Naive B cell (primary cell): ENCODE results near the gene ZRANB1. TPM values are rescaled to one million over a fixed set of nuclear protein-coding genes. Genes with fewer than 3 reads are reported as not detected.

Experiments
- ATAC-seq, 2 donors: fragments of 150-1000 bp; cut with Tn5 transposase; 2 replicates each; pipeline ENCODE4 v1.10.0; 2021; ENCODE audit warnings: low read depth in 2 of 2, mild to moderate bottlenecking in 2 of 2, moderate library complexity in 2 of 2
- DNase-seq: peaks from one replicate; pipeline ENCODE4 v3.0.0; 2022
- H3K27ac Mint-ChIP-seq, 6 donors: one replicate each; pipeline ENCODE4 v1.8.0; 2020 to 2022; ENCODE audit warnings: mild to moderate bottlenecking in 6 of 6, mixed read lengths in 6 of 6, moderate library complexity in 5 of 6, inconsistent platforms in 2 of 6
- H3K27me3 Mint-ChIP-seq, 3 donors: one replicate each; pipeline ENCODE4 v1.8.0; 2021 to 2022; ENCODE audit warnings: mixed read lengths in 3 of 3, mild to moderate bottlenecking in 1 of 3
- H3K36me3 Mint-ChIP-seq, 2 donors: one replicate each; pipeline ENCODE4 v1.8.0; 2020 to 2022; ENCODE audit warnings: mixed read lengths in 2 of 2, inconsistent platforms in 1 of 2, mild to moderate bottlenecking in 1 of 2
- H3K4me1 Mint-ChIP-seq, 3 donors: one replicate each; pipeline ENCODE4 v1.8.0; 2020 to 2022; ENCODE audit warnings: mixed read lengths in 3 of 3, inconsistent platforms in 1 of 3, mild to moderate bottlenecking in 1 of 3, moderate library complexity in 1 of 3
- H3K4me3 Mint-ChIP-seq, 8 donors: one replicate each; pipeline ENCODE4 v1.8.0; 2020 to 2022; ENCODE audit warnings: mild to moderate bottlenecking in 8 of 8, mixed read lengths in 8 of 8, moderate library complexity in 8 of 8, inconsistent platforms in 2 of 8
- H3K9me3 Mint-ChIP-seq, 7 donors: one replicate each; pipeline ENCODE4 v1.8.0; 2020 to 2022; ENCODE audit warnings: mixed read lengths in 7 of 7, mild to moderate bottlenecking in 5 of 7, inconsistent platforms in 2 of 7, moderate library complexity in 1 of 7
- polyA plus RNA-seq, 6 donors: library from polyadenylated mRNA; unstranded; fragments of 300-500 nt; fragmentation: Illumina TruSeq; gene quantifications; one replicate each; pipeline ENCODE4 v1.2.3, GENCODE V29; 2021; ENCODE audit warnings: low read depth in 6 of 6

The ZRANB1 gene
- polyA plus RNA-seq, 6 donors from 2014 or later: 4.5 to 15.0 (median 9.3) TPM

DNA sequence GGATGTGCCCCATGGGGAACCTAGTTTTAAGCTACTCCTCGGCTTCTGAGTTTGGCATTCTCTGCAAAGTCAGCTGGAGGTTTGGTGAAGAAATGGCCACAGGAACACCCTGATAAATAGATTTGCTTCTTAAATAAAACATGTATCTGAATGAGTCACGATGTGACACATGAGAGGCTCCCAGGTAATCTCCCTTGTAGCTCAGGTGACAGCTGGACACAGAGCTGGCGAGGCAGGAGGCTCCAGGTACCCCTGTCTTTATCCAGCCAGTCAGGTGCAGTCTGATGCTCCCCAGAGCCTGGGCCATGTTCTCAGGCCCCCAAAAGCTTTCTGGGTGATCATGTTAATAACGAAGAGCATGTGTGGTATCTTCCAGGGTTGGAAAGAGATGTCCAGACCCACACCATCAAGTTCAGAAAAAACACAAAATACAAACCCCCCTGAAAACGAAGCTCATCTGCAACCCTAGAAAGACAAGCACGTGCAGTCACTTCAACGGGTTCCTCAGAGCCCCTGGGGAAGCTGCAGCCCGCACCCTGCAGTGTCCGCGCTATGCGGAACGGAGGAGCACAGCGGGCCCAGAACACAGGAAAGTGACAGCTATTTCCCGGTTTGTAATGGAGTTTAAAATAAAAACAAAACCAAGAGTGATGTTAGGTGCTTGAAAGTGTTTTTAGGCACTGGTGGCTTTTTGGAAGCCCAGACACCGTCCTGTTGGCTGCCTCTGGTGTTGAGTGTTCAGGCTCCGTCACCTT lies 69.4 kb downstream of the ZRANB1 start:
- peak overlapping the region in 2 of 6 donors; percentile 7 to 72 for H3K27ac Mint-ChIP-seq
- no peak for DNase-seq
- ATAC-seq: no peak
- H3K4me1 Mint-ChIP-seq: no peaks in the 10 kb centered on the region
- H3K27me3 Mint-ChIP-seq: no peaks in the 10 kb centered on the region
- H3K9me3 Mint-ChIP-seq: no peaks in the 10 kb centered on the region
- no peak overlapping the region for H3K4me3 Mint-ChIP-seq
- no peaks in the 10 kb centered on the region for H3K36me3 Mint-ChIP-seq

DNA sequence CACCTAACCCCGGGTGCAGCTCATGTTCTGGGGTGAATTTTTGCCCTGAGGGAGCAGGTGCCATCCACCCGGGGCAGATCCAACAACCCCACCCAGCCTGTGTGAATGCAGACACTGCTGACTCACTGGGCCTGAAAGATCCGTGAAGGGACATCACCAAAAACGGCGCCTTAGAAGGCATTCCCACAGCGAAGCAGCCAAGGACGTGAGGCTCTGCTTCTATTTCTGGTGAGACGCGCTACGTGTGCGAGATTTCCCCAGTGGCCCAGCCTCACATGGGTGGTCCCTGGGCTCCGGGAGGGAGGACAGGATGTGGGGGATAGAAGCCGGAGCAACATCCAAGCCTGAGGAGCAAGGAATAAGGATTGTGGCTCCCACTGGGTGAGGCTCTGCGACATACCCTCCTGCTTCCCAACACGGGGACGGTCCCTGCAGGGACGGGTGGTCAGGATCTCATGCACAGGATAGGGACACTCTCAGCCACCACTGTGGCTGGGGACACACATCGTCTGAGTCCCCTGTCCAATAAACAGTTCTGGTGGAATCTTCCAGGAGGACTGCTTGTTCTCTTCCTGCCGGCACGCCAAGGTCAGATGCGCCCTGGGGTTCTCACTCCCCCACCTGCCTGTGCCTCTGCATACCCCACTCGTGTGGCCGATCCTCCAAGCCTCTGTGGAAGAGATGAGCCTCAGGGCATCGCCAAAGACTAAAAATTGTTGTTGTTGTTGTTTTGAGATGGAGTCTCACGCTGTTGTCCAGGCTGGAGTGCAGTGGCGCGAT lies 70.2 kb downstream of the ZRANB1 start:
- Mint-ChIP-seq H3K36me3 (no peaks in the 10 kb centered on the region), H3K9me3 (no peaks in the 10 kb centered on the region), H3K4me1 (no peaks in the 10 kb centered on the region), H3K27me3 (no peaks in the 10 kb centered on the region), H3K4me3 (no peak overlapping the region), H3K27ac (no peak overlapping the region)
- ATAC-seq (no peak), DNase-seq (no peak)

DNA sequence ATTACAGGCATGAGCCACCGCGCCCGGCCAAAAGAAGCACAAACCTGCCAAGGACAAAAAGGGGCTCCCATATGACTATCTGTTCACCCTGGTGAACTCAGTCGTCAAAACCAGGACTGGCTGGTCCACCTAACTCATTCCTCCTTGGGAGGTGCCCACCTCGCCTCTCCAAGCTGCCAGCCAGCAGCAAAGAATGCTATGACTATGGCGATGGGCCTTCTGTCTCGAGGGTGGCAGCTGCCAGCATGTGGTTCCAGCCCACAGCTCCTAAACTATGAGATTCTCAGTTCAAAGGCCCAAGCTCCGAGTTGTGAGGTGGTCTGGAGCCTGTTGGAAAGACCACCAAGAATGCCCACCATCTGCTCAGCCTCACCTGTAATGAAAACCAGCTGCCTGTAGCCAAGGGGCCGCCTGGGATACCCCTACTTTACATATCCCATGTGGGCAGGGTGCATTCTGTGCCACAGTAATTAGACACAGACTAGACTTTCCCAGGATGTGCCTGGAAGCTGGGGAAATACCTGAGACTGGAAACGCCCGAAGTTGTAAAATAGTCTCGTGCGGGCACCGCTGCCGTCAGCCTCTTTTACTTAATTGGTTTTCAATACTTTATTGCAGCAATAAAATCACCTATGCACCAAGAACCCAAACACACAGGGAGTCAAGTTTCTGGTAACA lies 71.1 kb downstream of the ZRANB1 start:
- Mint-ChIP-seq H3K4me3 (no peak overlapping the region), H3K27me3 (no peaks in the 10 kb centered on the region), H3K4me1 (no peaks in the 10 kb centered on the region), H3K27ac (no peak overlapping the region), H3K36me3 (no peaks in the 10 kb centered on the region), H3K9me3 (no peaks in the 10 kb centered on the region)
- ATAC-seq: no peak
- no peak for DNase-seq

DNA sequence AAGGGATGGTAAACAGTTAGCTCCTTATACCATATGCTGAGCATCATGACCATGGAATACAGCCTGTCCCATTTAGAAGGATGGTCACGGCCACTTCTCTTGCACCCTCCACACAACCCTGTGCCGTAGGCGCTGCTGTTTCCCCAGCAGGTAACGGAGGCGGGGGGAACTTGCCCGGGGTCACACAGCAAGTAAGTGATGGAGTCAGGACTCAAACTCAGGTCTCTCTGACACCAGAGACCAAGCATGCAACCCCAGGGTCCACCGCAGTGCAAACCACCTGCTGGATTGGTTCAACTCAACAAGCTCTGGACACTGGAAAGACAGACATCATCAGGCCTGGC lies 71.6 kb downstream of the ZRANB1 start:
- Mint-ChIP-seq H3K27me3 (no peaks in the 10 kb centered on the region), H3K9me3 (no peaks in the 10 kb centered on the region), H3K36me3 (no peaks in the 10 kb centered on the region), H3K4me1 (peaks cover 0 to 3% (median 0%) of the 10 kb centered on the region in 3 donors), H3K4me3 (peak overlapping the region in 1 of 8 donors; percentile 30), H3K27ac (no peak overlapping the region)
- no peak for ATAC-seq
- DNase-seq: no peak

DNA sequence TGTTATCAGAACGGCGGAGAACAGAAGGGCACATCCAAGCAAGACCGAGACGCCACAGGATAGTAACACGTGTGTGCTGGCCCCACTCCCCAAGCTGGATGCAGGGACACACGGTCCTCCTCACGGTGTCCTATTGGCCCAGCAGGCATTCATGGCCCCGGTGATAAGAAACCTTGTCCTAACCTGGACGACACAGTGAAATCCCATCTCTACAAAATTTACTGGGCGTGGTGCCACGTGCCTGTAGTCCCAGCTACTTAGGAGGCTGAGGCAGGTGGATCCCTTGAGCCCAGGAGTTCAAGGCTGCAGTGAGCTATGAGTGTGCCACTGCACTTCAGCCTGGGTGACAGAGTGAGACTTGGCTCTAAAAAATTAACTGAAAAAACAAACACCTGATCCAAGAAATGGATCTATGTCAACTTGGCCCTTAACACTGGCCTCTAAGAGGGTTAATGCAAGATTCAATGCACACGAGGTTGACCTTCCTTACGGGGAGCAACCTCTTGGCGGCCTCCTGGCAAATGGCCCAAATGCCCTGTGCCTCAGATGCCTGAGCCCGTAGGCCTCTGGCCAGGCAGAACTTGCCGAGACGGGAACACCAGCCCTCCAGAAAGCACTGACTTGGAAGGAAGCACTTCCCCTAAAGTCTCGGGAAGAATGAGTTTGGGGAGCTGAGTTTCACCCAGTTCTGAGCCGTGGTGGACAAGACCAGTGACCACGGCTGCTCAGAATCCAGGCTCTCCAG lies 72.3 kb downstream of the ZRANB1 start:
- Mint-ChIP-seq H3K36me3 (peaks cover 0 to 2% of the 10 kb centered on the region in 2 donors), H3K27me3 (no peaks in the 10 kb centered on the region), H3K9me3 (peaks cover 0 to 2% (median under 1%) of the 10 kb centered on the region in 7 donors), H3K27ac (no peak overlapping the region), H3K4me3 (no peak overlapping the region), H3K4me1 (peaks cover 0 to 5% (median 0%) of the 10 kb centered on the region in 3 donors)
- DNase-seq (no peak), ATAC-seq (no peak)

DNA sequence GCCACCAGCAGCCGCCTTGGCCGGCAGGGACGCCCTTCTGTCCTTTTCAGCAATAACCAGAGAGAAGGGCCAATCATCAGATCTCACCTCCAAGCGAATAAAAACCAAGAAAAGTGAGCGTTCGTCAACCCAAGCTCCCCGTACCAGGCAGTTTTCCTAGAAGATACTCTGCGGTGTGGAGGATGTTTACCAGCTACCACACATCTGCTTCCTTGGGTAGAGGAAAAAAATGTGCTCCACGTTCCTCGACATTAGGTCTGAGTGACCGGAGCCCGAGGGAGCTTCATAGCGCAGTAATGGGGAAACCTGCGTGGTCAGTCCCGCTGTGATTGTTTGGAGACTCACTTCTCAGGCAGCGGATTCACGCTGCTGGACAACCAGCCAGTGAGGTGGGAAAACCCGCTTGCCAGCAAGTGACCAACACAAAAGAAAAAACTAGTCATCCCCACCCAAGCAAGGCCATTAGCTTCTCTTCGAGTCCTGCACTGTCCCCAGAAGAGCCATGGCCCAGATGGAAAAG lies 73.0 kb downstream of the ZRANB1 start:
- Mint-ChIP-seq H3K4me3 (no peak overlapping the region), H3K36me3 (peaks cover 0 to 6% of the 10 kb centered on the region in 2 donors), H3K9me3 (peaks cover 0 to 7% (median 5%) of the 10 kb centered on the region in 7 donors), H3K27me3 (peaks cover 0 to 3% (median 0%) of the 10 kb centered on the region in 3 donors), H3K27ac (no peak overlapping the region), H3K4me1 (peaks cover 0 to 5% (median 0%) of the 10 kb centered on the region in 3 donors)
- no peak for DNase-seq
- ATAC-seq: no peak

DNA sequence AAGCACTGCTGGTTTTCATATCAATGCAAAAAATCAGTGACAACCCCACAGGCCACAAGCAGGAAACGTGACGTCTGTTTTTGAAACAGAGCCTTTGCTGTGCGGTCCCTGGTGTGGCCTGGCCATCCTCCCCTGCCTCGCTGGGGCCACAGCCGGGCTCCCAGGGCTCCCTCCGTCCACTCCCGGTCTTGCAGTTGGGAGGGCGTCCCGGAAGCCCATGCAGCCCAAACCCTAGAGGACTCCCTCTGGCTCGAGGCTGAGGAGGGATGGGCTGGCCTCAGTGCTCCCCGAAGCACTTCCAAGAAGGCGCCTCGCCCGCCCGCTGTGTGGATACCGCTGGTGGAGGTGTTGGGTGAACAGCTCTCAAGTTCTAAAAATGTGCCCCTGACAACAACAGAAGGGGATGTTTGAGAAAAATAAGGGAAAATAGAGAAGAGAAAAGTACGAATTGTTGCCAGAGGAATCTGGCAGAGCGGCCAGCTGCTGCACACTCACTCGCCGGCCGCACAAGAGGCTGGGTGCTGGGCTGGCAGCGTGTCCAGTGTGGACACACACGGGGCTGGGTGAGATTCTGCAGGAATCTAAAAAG lies 73.5 kb downstream of the ZRANB1 start:
- H3K27ac Mint-ChIP-seq: no peak overlapping the region
- peaks cover 0 to 6% of the 10 kb centered on the region in 2 donors for H3K36me3 Mint-ChIP-seq
- peaks cover 0 to 5% (median 0%) of the 10 kb centered on the region in 3 donors for H3K4me1 Mint-ChIP-seq
- peaks cover 0 to 7% (median 5%) of the 10 kb centered on the region in 7 donors for H3K9me3 Mint-ChIP-seq
- no peak for ATAC-seq
- no peak overlapping the region for H3K4me3 Mint-ChIP-seq
- no peak for DNase-seq
- H3K27me3 Mint-ChIP-seq: peaks cover 0 to 3% (median 0%) of the 10 kb centered on the region in 3 donors

DNA sequence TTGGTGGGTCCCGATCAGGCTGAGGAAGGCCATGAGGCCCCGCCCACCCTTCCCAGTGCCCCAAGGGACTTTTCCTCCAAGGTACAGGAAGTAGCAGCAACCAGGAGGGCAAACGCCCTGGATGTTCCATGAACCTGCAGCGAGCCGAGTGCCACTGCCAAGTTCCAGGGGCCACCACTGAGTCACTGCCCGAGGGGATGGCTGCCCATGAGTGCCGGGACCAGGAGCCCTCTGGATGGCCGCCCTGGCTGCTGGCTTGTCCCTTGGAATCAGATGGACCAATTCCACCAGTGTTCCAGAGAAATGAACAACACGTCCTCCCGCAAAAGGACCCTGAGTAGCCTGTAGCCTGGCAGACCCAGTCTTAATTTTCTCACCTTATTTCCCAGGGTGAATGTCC lies 74.2 kb downstream of the ZRANB1 start:
- peaks cover 0 to 6% of the 10 kb centered on the region in 2 donors for H3K36me3 Mint-ChIP-seq
- H3K27me3 Mint-ChIP-seq: peaks cover 0 to 3% (median 0%) of the 10 kb centered on the region in 3 donors
- H3K4me1 Mint-ChIP-seq: peaks cover 0 to 5% (median 0%) of the 10 kb centered on the region in 3 donors
- ATAC-seq: no peak
- DNase-seq: no peak
- no peak overlapping the region for H3K27ac Mint-ChIP-seq
- no peak overlapping the region for H3K4me3 Mint-ChIP-seq
- peaks cover 0 to 7% (median 5%) of the 10 kb centered on the region in 7 donors for H3K9me3 Mint-ChIP-seq

DNA sequence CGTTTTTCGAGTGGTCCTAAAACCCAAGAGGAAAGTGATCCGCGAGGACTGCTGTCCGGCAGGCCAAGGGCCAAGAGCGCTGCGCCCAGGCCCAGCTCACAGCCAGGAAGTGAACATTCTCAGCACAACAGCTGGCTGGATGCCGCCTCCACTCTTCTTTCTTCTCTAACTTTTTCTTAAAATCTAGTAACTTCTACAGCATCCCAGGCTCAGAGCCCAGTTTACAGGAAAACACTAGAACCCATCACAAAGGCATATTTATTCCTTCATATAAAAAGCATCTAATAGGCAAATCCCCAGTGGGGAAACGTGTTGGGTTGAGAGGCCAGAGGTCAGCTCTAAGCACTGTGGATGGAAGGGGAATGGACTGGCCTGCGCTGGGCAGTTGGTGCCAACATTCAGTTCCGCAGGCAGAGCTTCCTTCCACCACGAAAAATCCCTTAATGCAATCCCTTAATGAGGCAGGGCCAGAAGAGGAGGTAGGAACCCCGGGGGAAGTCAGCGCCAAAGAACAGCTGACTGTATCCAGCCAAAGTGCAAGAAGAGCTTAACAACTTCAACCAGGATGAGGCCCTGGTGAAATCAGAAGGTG lies 74.8 kb downstream of the ZRANB1 start:
- peaks cover 0 to 5% (median 0%) of the 10 kb centered on the region in 3 donors for H3K4me1 Mint-ChIP-seq
- no peak overlapping the region for H3K27ac Mint-ChIP-seq
- peaks cover 0 to 6% of the 10 kb centered on the region in 2 donors for H3K36me3 Mint-ChIP-seq
- peaks cover 0 to 7% (median 5%) of the 10 kb centered on the region in 7 donors for H3K9me3 Mint-ChIP-seq
- ATAC-seq (no peak), DNase-seq (no peak)
- H3K4me3 Mint-ChIP-seq: no peak overlapping the region
- peaks cover 0 to 3% (median 0%) of the 10 kb centered on the region in 3 donors for H3K27me3 Mint-ChIP-seq

DNA sequence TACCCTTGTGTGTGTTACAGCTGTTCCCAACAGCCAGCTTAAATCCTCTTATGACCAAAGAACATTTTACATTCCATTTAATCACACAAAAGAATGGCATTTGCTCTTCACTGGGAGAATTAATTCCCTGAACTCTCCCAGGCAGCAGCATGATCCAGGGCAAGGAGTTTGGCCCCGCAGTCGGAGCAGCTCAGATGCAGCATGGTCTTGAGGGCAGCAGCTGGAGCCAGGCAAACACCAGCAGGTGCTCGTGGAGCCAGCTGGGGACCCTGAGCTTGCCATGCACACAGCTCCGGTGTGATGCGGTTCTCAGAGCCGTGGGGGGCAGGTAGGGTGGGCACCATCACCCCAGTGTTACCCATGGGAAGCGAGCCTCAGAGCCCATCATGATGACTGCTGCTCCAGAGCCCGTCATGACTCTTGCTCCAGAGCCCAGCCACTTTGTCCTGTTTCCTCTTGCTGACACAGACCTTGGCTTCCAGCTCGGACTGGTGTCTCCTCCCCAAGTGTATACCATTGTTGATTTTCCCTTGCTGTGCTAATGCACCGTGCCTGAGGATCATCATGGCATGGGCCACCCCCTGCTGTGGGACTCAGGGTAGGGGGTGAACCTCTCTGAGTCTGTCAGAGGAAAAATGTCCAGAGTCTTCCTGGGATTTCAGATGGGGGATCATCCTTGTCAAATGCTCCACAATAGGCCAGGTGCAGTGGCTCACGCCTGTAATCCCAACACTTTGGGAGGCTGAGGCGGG lies 75.8 kb downstream of the ZRANB1 start:
- Mint-ChIP-seq H3K4me3 (no peak overlapping the region), H3K9me3 (peaks cover 0 to 7% (median 5%) of the 10 kb centered on the region in 7 donors), H3K27ac (no peak overlapping the region), H3K4me1 (peaks cover 0 to 5% (median 0%) of the 10 kb centered on the region in 3 donors), H3K27me3 (peaks cover 0 to 3% (median 0%) of the 10 kb centered on the region in 3 donors), H3K36me3 (peaks cover 0 to 6% of the 10 kb centered on the region in 2 donors)
- DNase-seq (no peak), ATAC-seq (no peak)

DNA sequence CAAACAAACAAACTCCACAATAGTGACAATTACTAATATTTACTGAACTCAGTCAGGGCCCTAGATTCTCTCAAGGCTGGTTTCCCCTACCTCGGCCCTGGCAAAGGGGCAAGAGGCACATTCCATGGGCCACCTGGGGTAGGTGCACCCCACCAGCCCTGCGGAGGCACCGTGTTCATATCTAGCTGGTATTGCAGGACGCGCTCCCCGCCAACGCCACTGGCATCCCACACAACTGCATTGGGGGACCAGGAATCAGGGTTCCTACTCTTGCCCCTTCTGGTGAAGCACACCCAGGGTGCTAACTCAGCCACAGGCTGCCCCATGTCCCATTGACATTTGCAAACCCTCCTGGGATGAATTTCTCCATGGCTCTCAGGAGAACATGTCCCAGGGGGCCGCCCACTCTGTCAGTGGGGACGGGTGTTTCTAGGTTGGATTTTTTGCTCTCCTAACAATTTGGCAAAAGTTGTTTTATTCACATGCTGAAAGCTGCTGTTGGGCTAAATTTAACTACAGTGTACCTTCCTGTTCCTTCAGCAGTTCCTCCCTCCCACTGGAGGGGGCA lies 76.7 kb downstream of the ZRANB1 start:
- H3K36me3 Mint-ChIP-seq: peaks cover 0 to 6% of the 10 kb centered on the region in 2 donors
- ATAC-seq: no peak
- H3K4me3 Mint-ChIP-seq: no peak overlapping the region
- no peak overlapping the region for H3K27ac Mint-ChIP-seq
- H3K9me3 Mint-ChIP-seq: peaks cover 0 to 7% (median 5%) of the 10 kb centered on the region in 7 donors
- DNase-seq: no peak
- peaks cover 0 to 3% (median 0%) of the 10 kb centered on the region in 3 donors for H3K27me3 Mint-ChIP-seq
- H3K4me1 Mint-ChIP-seq: peaks cover 0 to 5% (median 0%) of the 10 kb centered on the region in 3 donors
